ENCODE results near the gene SLK. TPM values are rescaled to one million over a fixed set of nuclear protein-coding genes. Genes with fewer than 3 reads are reported as not detected.

The SLK gene
- total and polyA plus RNA-seq, 2 of the 13 experiments (the other 11 are each of a cell fraction or from before 2014, with no cell fraction given), result 3.4 to 22.8 TPM

DNA sequence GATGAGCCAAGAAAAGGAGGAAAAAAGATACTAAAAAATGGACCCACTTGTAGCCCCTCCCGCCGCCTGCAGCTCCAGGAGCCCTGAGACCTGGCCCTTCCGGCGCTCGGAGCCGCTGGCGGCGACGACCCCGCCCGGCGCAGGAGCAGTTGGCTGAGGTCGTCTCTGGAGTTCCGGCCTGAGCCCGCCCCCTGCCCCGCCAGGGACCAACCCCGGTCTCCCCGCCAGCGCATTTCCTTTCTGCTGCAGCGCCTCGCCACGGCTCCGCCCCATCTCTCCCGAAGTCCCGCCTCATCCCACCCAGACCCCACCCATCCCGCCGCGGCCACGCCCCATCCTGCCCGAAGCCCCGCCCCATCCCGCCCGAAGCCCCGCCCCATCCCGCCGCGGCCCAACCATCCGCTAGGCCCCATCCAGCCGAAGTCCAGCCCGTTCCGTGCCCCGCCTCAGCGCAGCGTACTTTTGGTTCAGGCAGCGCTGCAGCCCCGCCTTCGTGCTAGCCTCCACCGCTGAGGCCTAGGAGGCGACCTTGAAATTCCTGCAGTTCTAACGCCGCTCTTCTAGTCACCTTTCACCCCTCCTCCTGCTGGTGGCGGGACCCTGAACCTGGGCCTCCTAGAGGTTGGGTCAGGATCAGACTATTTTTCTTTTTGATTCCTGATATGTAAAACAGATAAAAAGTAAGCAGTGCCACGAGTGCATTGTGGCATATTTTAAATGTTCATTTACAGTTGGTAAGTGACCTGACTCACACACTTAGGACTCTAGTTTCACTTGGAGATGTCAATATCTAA lies 48.7 kb upstream of the SLK start, which contains the start of gene STN1 (continued):
- TF ChIP-seq, protein P1, sequence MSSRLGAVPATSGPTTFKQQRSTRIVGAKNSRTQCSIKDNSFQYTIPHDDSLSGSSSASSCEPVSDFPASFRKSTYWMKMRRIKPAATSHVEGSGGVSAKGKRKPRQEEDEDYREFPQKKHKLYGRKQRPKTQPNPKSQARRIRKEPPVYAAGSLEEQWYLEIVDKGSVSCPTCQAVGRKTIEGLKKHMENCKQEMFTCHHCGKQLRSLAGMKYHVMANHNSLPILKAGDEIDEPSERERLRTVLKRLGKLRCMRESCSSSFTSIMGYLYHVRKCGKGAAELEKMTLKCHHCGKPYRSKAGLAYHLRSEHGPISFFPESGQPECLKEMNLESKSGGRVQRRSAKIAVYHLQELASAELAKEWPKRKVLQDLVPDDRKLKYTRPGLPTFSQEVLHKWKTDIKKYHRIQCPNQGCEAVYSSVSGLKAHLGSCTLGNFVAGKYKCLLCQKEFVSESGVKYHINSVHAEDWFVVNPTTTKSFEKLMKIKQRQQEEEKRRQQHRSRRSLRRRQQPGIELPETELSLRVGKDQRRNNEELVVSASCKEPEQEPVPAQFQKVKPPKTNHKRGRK (CRISPR knock-in tag; IDR thresholded peaks at IDR 0.05), result no peak; the same call in 1 of the 2 replicates
- TF ChIP-seq HNRNPL (IDR thresholded peaks at IDR 0.05; ENCODE audit: low read depth, low read length), result no peak
- no peak for TF ChIP-seq KAT2B (IDR thresholded peaks at IDR 0.05; ENCODE audit: borderline replicate concordance, low read depth, low read length)
- no peak for TF ChIP-seq ZNF337 (CRISPR knock-in tag; IDR thresholded peaks at IDR 0.05; ENCODE audit: borderline replicate concordance, low read depth)
- TF ChIP-seq, protein P2, sequence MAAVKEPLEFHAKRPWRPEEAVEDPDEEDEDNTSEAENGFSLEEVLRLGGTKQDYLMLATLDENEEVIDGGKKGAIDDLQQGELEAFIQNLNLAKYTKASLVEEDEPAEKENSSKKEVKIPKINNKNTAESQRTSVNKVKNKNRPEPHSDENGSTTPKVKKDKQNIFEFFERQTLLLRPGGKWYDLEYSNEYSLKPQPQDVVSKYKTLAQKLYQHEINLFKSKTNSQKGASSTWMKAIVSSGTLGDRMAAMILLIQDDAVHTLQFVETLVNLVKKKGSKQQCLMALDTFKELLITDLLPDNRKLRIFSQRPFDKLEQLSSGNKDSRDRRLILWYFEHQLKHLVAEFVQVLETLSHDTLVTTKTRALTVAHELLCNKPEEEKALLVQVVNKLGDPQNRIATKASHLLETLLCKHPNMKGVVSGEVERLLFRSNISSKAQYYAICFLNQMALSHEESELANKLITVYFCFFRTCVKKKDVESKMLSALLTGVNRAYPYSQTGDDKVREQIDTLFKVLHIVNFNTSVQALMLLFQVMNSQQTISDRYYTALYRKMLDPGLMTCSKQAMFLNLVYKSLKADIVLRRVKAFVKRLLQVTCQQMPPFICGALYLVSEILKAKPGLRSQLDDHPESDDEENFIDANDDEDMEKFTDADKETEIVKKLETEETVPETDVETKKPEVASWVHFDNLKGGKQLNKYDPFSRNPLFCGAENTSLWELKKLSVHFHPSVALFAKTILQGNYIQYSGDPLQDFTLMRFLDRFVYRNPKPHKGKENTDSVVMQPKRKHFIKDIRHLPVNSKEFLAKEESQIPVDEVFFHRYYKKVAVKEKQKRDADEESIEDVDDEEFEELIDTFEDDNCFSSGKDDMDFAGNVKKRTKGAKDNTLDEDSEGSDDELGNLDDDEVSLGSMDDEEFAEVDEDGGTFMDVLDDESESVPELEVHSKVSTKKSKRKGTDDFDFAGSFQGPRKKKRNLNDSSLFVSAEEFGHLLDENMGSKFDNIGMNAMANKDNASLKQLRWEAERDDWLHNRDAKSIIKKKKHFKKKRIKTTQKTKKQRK (IDR thresholded peaks at IDR 0.05; ENCODE audit: low read length), result no peak
- TF ChIP-seq, protein P3, sequence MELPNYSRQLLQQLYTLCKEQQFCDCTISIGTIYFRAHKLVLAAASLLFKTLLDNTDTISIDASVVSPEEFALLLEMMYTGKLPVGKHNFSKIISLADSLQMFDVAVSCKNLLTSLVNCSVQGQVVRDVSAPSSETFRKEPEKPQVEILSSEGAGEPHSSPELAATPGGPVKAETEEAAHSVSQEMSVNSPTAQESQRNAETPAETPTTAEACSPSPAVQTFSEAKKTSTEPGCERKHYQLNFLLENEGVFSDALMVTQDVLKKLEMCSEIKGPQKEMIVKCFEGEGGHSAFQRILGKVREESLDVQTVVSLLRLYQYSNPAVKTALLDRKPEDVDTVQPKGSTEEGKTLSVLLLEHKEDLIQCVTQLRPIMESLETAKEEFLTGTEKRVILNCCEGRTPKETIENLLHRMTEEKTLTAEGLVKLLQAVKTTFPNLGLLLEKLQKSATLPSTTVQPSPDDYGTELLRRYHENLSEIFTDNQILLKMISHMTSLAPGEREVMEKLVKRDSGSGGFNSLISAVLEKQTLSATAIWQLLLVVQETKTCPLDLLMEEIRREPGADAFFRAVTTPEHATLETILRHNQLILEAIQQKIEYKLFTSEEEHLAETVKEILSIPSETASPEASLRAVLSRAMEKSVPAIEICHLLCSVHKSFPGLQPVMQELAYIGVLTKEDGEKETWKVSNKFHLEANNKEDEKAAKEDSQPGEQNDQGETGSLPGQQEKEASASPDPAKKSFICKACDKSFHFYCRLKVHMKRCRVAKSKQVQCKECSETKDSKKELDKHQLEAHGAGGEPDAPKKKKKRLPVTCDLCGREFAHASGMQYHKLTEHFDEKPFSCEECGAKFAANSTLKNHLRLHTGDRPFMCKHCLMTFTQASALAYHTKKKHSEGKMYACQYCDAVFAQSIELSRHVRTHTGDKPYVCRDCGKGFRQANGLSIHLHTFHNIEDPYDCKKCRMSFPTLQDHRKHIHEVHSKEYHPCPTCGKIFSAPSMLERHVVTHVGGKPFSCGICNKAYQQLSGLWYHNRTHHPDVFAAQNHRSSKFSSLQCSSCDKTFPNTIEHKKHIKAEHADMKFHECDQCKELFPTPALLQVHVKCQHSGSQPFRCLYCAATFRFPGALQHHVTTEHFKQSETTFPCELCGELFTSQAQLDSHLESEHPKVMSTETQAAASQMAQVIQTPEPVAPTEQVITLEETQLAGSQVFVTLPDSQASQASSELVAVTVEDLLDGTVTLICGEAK (IDR thresholded peaks at IDR 0.05), result no peak
- TF ChIP-seq, protein P3 (CRISPR knock-in tag; IDR thresholded peaks at IDR 0.05), result no peak; the same call in 1 of the 2 replicates
- no peak for TF ChIP-seq RNF2 (conservative IDR thresholded peaks at IDR 0.05; ENCODE audit: low read depth)
- 0 out of 2 replicates have a peak, but pooled peaks have one; percentile 11 for TF ChIP-seq ARNT2 (CRISPR knock-in tag; IDR thresholded peaks at IDR 0.05; ENCODE audit: low read depth)

All from HepG2 (cell line).